Activated CD4-positive, alpha-beta T cell treated with anti-CD3 and anti-CD28 coated beads for 36 hours (primary cell): ENCODE results near the gene AMOTL2. TPM values are rescaled to one million over a fixed set of nuclear protein-coding genes. Genes with fewer than 3 reads are reported as not detected.

ENCODE experiments used
- ATAC-seq: fragments of 200-7000 bp; cut with Tn5 transposase; one replicate; pipeline ENCODE4 v1.10.0; 2021; ENCODE audit warnings: mild to moderate bottlenecking, moderate library complexity
- CTCF ChIA-PET: fragments of 350-600 bp; sonication (Branson Sonifier 250); formaldehyde crosslinking; loops from one replicate; lab custom pipeline; 2021; ENCODE audit warnings: antibody characterized with exemption; lab: Charles Lee
- POLR2A ChIA-PET: fragments of 350-600 bp; sonication (Branson Sonifier 250); formaldehyde crosslinking; loops from one replicate; lab custom pipeline; 2021; ENCODE audit warnings: antibody characterized with exemption, inconsistent platforms; lab: Charles Lee
- DNase-seq: peaks from one replicate; pipeline ENCODE4 v3.0.0-alpha.2; 2020
- H3K27ac Mint-ChIP-seq: one replicate; pipeline ENCODE4 v1.8.0; 2021; ENCODE audit warnings: mixed read lengths
- H3K27me3 Mint-ChIP-seq: one replicate; pipeline ENCODE4 v1.8.0; 2021; ENCODE audit warnings: mixed read lengths
- H3K36me3 Mint-ChIP-seq: one replicate; pipeline ENCODE4 v1.8.0; 2021; ENCODE audit warnings: low read depth, mixed read lengths
- H3K4me1 Mint-ChIP-seq: one replicate; pipeline ENCODE4 v1.8.0; 2021; ENCODE audit warnings: mixed read lengths
- H3K4me3 Mint-ChIP-seq: one replicate; pipeline ENCODE4 v1.8.0; 2021; ENCODE audit warnings: mild to moderate bottlenecking, moderate library complexity, mixed read lengths
- H3K9me3 Mint-ChIP-seq: one replicate; pipeline ENCODE4 v1.8.0; 2021; ENCODE audit warnings: low read depth, mixed read lengths
- intact Hi-C, 2 experiments: fragments of 100-400 bp; cut with DNase I in 1 of 2; cut with micrococcal nuclease in 1 of 2; formaldehyde crosslinking; loops; one replicate each; pipeline versions ENCODE4 v1.14.2 to v1.15.1; 2022 to 2024; cut with DNase I, micrococcal nuclease
- total RNA-seq, 2 experiments: library from RNA; stranded (reverse); gene quantifications; one replicate each; pipeline ENCODE4 v1.2.3, GENCODE V29; 2021

AMOTL2 gene
- total RNA-seq, 2 experiments from 2014 or later = 0.32 to 0.42 TPM

GRCh38 chr3:134393074-134393473, 18.8 kb upstream of the AMOTL2 start:
- intact Hi-C loops = no loop called here
- Mint-ChIP-seq H3K9me3 (no peaks in the 10 kb centered on the region), H3K36me3 (no peaks in the 10 kb centered on the region), H3K27ac (no peak overlapping the region), H3K27me3 (peaks cover 27% of the 10 kb centered on the region), H3K4me1 (no peaks in the 10 kb centered on the region), H3K4me3 (no peak overlapping the region)
- DNase-seq = no peak
- ChIA-PET POLR2A (no interaction called here), CTCF (interaction anchor here (1.3 kb wide), 1 partner anchor 12 kb away, joined by 3 read pairs; no protein-coding TSS in a partner anchor)
- ATAC-seq = no peak

- CTCF ChIA-PET = interaction anchor here (1.3 kb wide), 1 partner anchor 11 kb away, joined by 3 read pairs; no protein-coding TSS in a partner anchor
- ATAC-seq = no peak
- POLR2A ChIA-PET = no interaction called here
- no peak for DNase-seq
- Mint-ChIP-seq H3K27me3 (peaks cover 24% of the 10 kb centered on the region), H3K4me1 (no peaks in the 10 kb centered on the region), H3K4me3 (no peak overlapping the region), H3K36me3 (no peaks in the 10 kb centered on the region), H3K9me3 (no peaks in the 10 kb centered on the region), H3K27ac (no peak overlapping the region)
- intact Hi-C loops = no loop called here
Measured at GRCh38 chr3:134392336-134392983, 18.2 kb upstream of the AMOTL2 start.

GRCh38 chr3:134389865-134390264, 15.6 kb upstream of the AMOTL2 start:
- Mint-ChIP-seq H3K27me3 (peaks cover 11% of the 10 kb centered on the region), H3K36me3 (no peaks in the 10 kb centered on the region), H3K4me1 (no peaks in the 10 kb centered on the region), H3K27ac (no peak overlapping the region), H3K4me3 (no peak overlapping the region), H3K9me3 (no peaks in the 10 kb centered on the region)
- ChIA-PET POLR2A (no interaction called here), CTCF (no interaction called here)
- ATAC-seq (no peak), DNase-seq (no peak)
- intact Hi-C loops = no loop called here

GRCh38 chr3:134388788-134389485, 14.7 kb upstream of the AMOTL2 start:
- Mint-ChIP-seq H3K9me3 (no peaks in the 10 kb centered on the region), H3K27ac (no peak overlapping the region), H3K27me3 (peaks cover 11% of the 10 kb centered on the region), H3K4me3 (no peak overlapping the region), H3K4me1 (no peaks in the 10 kb centered on the region), H3K36me3 (no peaks in the 10 kb centered on the region)
- intact Hi-C loops = no loop called here
- ATAC-seq (no peak), DNase-seq (no peak)
- CTCF ChIA-PET = interaction anchor here (0.6 kb wide), 1 partner anchor 31 kb away, joined by 3 read pairs; no protein-coding TSS in a partner anchor
- POLR2A ChIA-PET = no interaction called here

GRCh38 chr3:134388292-134388691, 14.0 kb upstream of the AMOTL2 start:
- ATAC-seq (no peak), DNase-seq (no peak)
- Mint-ChIP-seq H3K27ac (no peak overlapping the region), H3K27me3 (peaks cover 11% of the 10 kb centered on the region), H3K36me3 (no peaks in the 10 kb centered on the region), H3K4me1 (no peaks in the 10 kb centered on the region), H3K9me3 (no peaks in the 10 kb centered on the region), H3K4me3 (no peak overlapping the region)
- intact Hi-C loops = no loop called here
- ChIA-PET POLR2A (no interaction called here), CTCF (interaction anchor here (0.6 kb wide), 1 partner anchor 32 kb away, joined by 3 read pairs; no protein-coding TSS in a partner anchor)

- no peak overlapping the region for H3K27ac Mint-ChIP-seq
- peaks cover 9% of the 10 kb centered on the region for H3K27me3 Mint-ChIP-seq
- DNase-seq (no peak), ATAC-seq (no peak)
- no peaks in the 10 kb centered on the region for H3K36me3 Mint-ChIP-seq
- CTCF ChIA-PET = no interaction called here
- H3K4me3 Mint-ChIP-seq = no peak overlapping the region
- no peaks in the 10 kb centered on the region for H3K9me3 Mint-ChIP-seq
- intact Hi-C loops = no loop called here
- POLR2A ChIA-PET = interaction anchor here (0.7 kb wide), 1 partner anchor 117 kb away, joined by 3 read pairs; no protein-coding TSS in a partner anchor
- no peaks in the 10 kb centered on the region for H3K4me1 Mint-ChIP-seq
Measured at GRCh38 chr3:134387293-134387692, 13.0 kb upstream of the AMOTL2 start.

- ChIA-PET POLR2A (no interaction called here), CTCF (interaction anchor here (0.6 to 0.8 kb wide), 3 partner anchors 45 to 130 kb away, joined by 3 read pairs; no protein-coding TSS in a partner anchor)
- Mint-ChIP-seq H3K36me3 (no peaks in the 10 kb centered on the region), H3K9me3 (no peaks in the 10 kb centered on the region), H3K4me1 (no peaks in the 10 kb centered on the region), H3K27me3 (peaks cover 7% of the 10 kb centered on the region), H3K4me3 (no peak overlapping the region), H3K27ac (no peak overlapping the region)
- intact Hi-C loops = no loop called here
- ATAC-seq (no peak), DNase-seq (no peak)
Measured at GRCh38 chr3:134384963-134385362, 10.7 kb upstream of the AMOTL2 start.

GRCh38 chr3:134381831-134382442, 7.7 kb upstream of the AMOTL2 start:
- no peak for DNase-seq
- no peak overlapping the region for H3K4me3 Mint-ChIP-seq
- ChIA-PET POLR2A (no interaction called here), CTCF (no interaction called here)
- intact Hi-C loops = no loop called here
- no peaks in the 10 kb centered on the region for H3K9me3 Mint-ChIP-seq
- peaks cover 2% of the 10 kb centered on the region for H3K27me3 Mint-ChIP-seq
- H3K4me1 Mint-ChIP-seq = peaks cover 3% of the 10 kb centered on the region
- no peak overlapping the region for H3K27ac Mint-ChIP-seq
- no peak for ATAC-seq
- H3K36me3 Mint-ChIP-seq = no peaks in the 10 kb centered on the region

GRCh38 chr3:134381076-134381475, 6.8 kb upstream of the AMOTL2 start:
- H3K9me3 Mint-ChIP-seq = no peaks in the 10 kb centered on the region
- H3K27ac Mint-ChIP-seq = no peak overlapping the region
- CTCF ChIA-PET = interaction anchor here (0.7 to 1.3 kb wide), 2 partner anchors 12 to 43 kb away, joined by 3 read pairs; no protein-coding TSS in a partner anchor
- no peak overlapping the region for H3K4me3 Mint-ChIP-seq
- intact Hi-C loops = no loop called here
- ATAC-seq (no peak), DNase-seq (no peak)
- H3K36me3 Mint-ChIP-seq = no peaks in the 10 kb centered on the region
- POLR2A ChIA-PET = no interaction called here
- H3K27me3 Mint-ChIP-seq = peaks cover 4% of the 10 kb centered on the region
- H3K4me1 Mint-ChIP-seq = peaks cover 3% of the 10 kb centered on the region

GRCh38 chr3:134380249-134380648, 6.0 kb upstream of the AMOTL2 start:
- Mint-ChIP-seq H3K27ac (no peak overlapping the region), H3K9me3 (no peaks in the 10 kb centered on the region), H3K4me3 (no peak overlapping the region), H3K27me3 (peaks cover 11% of the 10 kb centered on the region), H3K36me3 (no peaks in the 10 kb centered on the region), H3K4me1 (peaks cover 3% of the 10 kb centered on the region)
- ATAC-seq (no peak), DNase-seq (no peak)
- intact Hi-C loops = no loop called here
- ChIA-PET POLR2A (no interaction called here), CTCF (interaction anchor here (0.7 to 1.3 kb wide), 3 partner anchors 13 to 43 kb away, joined by 3 read pairs; no protein-coding TSS in a partner anchor)

GRCh38 chr3:134378818-134379217, 4.6 kb upstream of the AMOTL2 start:
- H3K27me3 Mint-ChIP-seq = peaks cover 20% of the 10 kb centered on the region

More at GRCh38 chr3:134378818-134379217, 4.6 kb upstream of the AMOTL2 start:
- H3K4me1 Mint-ChIP-seq = peaks cover 9% of the 10 kb centered on the region
- no peak overlapping the region for H3K4me3 Mint-ChIP-seq
- CTCF ChIA-PET = interaction anchor here (0.7 to 1.5 kb wide), 4 partner anchors 14 to 185 kb away, joined by 3 to 6 read pairs (median 4); no protein-coding TSS in a partner anchor
- ATAC-seq (peak; percentile 64), DNase-seq (peak; percentile 45)
- no peak overlapping the region for H3K27ac Mint-ChIP-seq
- no peaks in the 10 kb centered on the region for H3K36me3 Mint-ChIP-seq
- intact Hi-C loops = loop anchor here (1.0 to 5.0 kb wide), 4 partner anchors 70 to 167 kb away; no protein-coding TSS in a partner anchor
- POLR2A ChIA-PET = no interaction called here
- no peaks in the 10 kb centered on the region for H3K9me3 Mint-ChIP-seq
